H1 (cell line): ENCODE measurements around the gene TNFRSF14. TPM values are rescaled to one million over a fixed set of nuclear protein-coding genes. Genes with fewer than 3 reads are reported as not detected.

Source experiments
- EP300 ChIP-seq, 2 experiments: IDR thresholded peaks; 1 replicate in 1 of 2; 2 replicates in 1 of 2; pipeline ENCODE4 v1.6.1; 2011 to 2012; ENCODE audit warnings: low read depth in 2 of 2, low read length in 2 of 2, mild to moderate bottlenecking in 2 of 2, borderline replicate concordance in 1 of 2, inconsistent platforms in 1 of 2, moderate library complexity in 1 of 2
- POLR2AphosphoS5 ChIP-seq: IDR thresholded peaks from 2 replicates; pipeline ENCODE4 v1.6.1; 2011; ENCODE audit warnings: low read depth, low read length
- RNF2 ChIP-seq: fragments of 200-900, 300-1000 bp; sonication (generic); IDR thresholded peaks from 2 replicates; pipeline ENCODE4 v1.7.1; 2016; ENCODE audit warnings: borderline replicate concordance, low read depth, mild to moderate bottlenecking, antibody characterized with exemption, low read length; ENCODE audit not compliant: poor library complexity, severe bottlenecking; ENCODE audit errors: missing control alignments
- SP4 ChIP-seq: IDR thresholded peaks from 2 replicates; pipeline ENCODE4 v1.6.1; 2012; ENCODE audit warnings: low read length, inconsistent platforms
- SRF ChIP-seq: IDR thresholded peaks from 2 replicates; pipeline ENCODE4 v1.6.1; 2011; ENCODE audit warnings: mild to moderate bottlenecking, low read depth, low read length, moderate library complexity
- TEAD4 ChIP-seq: IDR thresholded peaks from 2 replicates; pipeline ENCODE4 v1.6.1; 2012; ENCODE audit warnings: low read depth, low read length, inconsistent platforms, mixed read lengths
- polyA plus RNA-seq, 7 experiments: library from polyadenylated mRNA; depleted of rRNA in 3 of 7; stranded (reverse) in 5 of 7; unstranded in 2 of 7; fragments of >200 nt in 5 of 7; fragments of 200-250 nt in 2 of 7; gene quantifications; 1 replicate in 5 of 7; 2 replicates in 1 of 7; 4 replicates in 1 of 7; pipeline versions ENCODE4 v1.2.1 to v1.2.3, GENCODE V29; 2011 to 2013; ENCODE audit warnings: missing spikeins in 2 of 7, mixed read lengths in 2 of 7
- total RNA-seq: library from RNA; stranded (reverse); fragmentation: NEBNext Ultra II Directional; extraction: Animal tissue kit (Norgen Biotek cat#: 25700); gene quantifications from 2 replicates; pipeline ENCODE4 v1.2.1, GENCODE V29; 2021

TNFRSF14 gene
- total and polyA plus RNA-seq, 2 of the 8 experiments (the other 6 are each of a cell fraction or from before 2014, with no cell fraction given), result 0.36 to 0.50 TPM

DNA sequence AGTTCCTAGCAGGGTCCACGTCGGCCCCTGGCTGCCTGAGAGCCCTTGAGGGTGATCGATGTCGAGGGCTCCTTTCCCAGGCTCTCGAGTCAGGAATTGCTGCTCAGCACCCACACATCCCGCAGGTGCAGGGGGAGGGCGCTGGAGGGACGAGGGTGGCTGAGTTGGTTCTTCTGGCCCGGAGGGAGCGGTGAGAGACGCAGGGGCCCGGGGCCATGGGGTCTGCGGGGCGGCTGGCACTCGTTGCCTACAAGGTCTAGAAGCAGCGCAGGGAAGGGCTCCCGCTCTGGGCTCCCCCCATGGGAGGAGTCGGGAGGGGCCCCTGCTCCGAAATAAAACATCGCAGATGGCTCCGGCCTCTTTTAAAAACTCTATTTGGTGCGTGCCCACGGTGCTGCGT lies 48.0 kb upstream of the TNFRSF14 start (continued):
- TF ChIP-seq RNF2 (no peak), TEAD4 (no peak), EP300 (IDR thresholded peaks at IDR 0.05; ENCODE audit: borderline replicate concordance in 1 of 2, low read depth in 2 of 2, low read length in 2 of 2) (no peak), POLR2AphosphoS5 (no peak), SP4 (no peak), SRF (no peak)
- TF ChIP-seq, all 59 proteins: peak for 0
